Skeletal muscle tissue (tissue), 4 donors: ENCODE data around the gene IL1A. TPM values are rescaled to one million over a fixed set of nuclear protein-coding genes. Genes with fewer than 3 reads are reported as not detected.

Experiments used
- H3K27ac ChIP-seq: one replicate; pipeline ENCODE4 v1.7.0; 2013; ENCODE audit warnings: mild to moderate bottlenecking, low read depth, low read length, inconsistent platforms
- H3K27me3 ChIP-seq, 3 donors: one replicate each; pipeline ENCODE4 v1.7.0; 2013; ENCODE audit warnings: low read length in 3 of 3; ENCODE audit not compliant: control insufficient read depth in 3 of 3, insufficient read depth in 3 of 3
- H3K36me3 ChIP-seq, 3 donors: one replicate each; pipeline ENCODE4 v1.7.0; 2013; ENCODE audit warnings: low read length in 3 of 3; ENCODE audit not compliant: control insufficient read depth in 3 of 3, insufficient read depth in 3 of 3
- H3K4me1 ChIP-seq, 3 donors: one replicate each; pipeline ENCODE4 v1.7.0; 2013; ENCODE audit warnings: low read length in 3 of 3, mild to moderate bottlenecking in 3 of 3; ENCODE audit not compliant: control insufficient read depth in 3 of 3, insufficient read depth in 3 of 3
- H3K4me3 ChIP-seq, 3 donors: one replicate each; pipeline ENCODE4 v1.7.0; 2013; ENCODE audit warnings: low read length in 3 of 3
- H3K9ac ChIP-seq, 3 donors: one replicate each; pipeline ENCODE4 v1.7.0; 2013; ENCODE audit warnings: low read length in 3 of 3, mild to moderate bottlenecking in 3 of 3, moderate library complexity in 2 of 3, low read depth in 1 of 3
- H3K9me3 ChIP-seq, 3 donors: one replicate each; pipeline ENCODE4 v1.7.0; 2013; ENCODE audit warnings: low read length in 3 of 3; ENCODE audit not compliant: control insufficient read depth in 3 of 3
- total RNA-seq: library from RNA; depleted of rRNA; stranded (reverse); fragments of >200 nt; gene quantifications from one replicate; pipeline ENCODE4 v1.2.3, GENCODE V29; 2014
- donor health status: Osteomylitis.

The IL1A gene
- total RNA-seq, 1 donor from 2014 or later, result not detected

DNA sequence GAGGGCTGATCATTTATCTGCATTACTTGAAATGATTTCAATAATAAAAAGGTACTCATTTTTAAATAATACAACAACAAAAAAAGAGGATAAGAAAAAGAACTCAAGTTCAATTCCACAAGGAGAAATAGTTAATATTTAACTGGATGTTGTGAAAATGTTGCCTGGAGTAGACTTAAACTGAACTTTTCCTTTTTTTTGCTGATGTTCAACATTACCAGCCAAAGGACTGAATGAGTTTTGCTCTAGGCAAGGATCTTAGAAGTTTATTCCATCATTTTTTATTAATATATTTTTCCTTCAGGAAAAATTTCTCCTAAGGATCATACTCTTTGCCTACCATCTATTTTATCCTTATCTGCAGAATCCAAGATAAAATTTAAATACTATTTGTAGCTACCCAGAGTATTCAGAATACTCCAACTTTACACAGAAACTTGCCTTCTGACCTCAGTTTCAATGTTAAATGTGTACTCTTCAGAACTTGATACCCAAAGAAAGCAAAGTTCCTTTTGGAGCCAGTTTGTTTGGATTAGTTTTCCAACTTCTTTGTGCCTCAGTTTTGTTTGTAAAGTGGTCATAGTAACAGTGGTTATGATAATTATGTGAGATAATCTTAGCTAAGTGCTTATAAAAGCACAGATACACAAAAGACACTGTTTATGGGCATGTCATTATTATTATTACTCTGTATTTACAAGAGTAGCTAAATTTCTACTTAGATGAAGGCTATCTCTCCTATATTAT is 32.7 kb downstream of the IL1A start:
- Histone ChIP-seq H3K4me1 (peaks cover 0 to 2% (median 0%) of the 10 kb centered on the region in 3 donors), H3K27ac (no peak overlapping the region), H3K4me3 (no peak overlapping the region), H3K36me3 (no peaks in the 10 kb centered on the region), H3K9ac (no peak overlapping the region), H3K9me3 (no peaks in the 10 kb centered on the region), H3K27me3 (peaks cover 0 to 3% (median 0%) of the 10 kb centered on the region in 3 donors)

GRCh38 chr2:112750560-112750843 is 33.8 kb downstream of the IL1A start:
- Histone ChIP-seq H3K9me3 (no peaks in the 10 kb centered on the region), H3K9ac (no peak overlapping the region), H3K4me1 (peaks cover 0 to 2% (median 0%) of the 10 kb centered on the region in 3 donors), H3K36me3 (no peaks in the 10 kb centered on the region), H3K27me3 (peaks cover 0 to 3% (median 0%) of the 10 kb centered on the region in 3 donors), H3K27ac (no peak overlapping the region), H3K4me3 (no peak overlapping the region)

DNA sequence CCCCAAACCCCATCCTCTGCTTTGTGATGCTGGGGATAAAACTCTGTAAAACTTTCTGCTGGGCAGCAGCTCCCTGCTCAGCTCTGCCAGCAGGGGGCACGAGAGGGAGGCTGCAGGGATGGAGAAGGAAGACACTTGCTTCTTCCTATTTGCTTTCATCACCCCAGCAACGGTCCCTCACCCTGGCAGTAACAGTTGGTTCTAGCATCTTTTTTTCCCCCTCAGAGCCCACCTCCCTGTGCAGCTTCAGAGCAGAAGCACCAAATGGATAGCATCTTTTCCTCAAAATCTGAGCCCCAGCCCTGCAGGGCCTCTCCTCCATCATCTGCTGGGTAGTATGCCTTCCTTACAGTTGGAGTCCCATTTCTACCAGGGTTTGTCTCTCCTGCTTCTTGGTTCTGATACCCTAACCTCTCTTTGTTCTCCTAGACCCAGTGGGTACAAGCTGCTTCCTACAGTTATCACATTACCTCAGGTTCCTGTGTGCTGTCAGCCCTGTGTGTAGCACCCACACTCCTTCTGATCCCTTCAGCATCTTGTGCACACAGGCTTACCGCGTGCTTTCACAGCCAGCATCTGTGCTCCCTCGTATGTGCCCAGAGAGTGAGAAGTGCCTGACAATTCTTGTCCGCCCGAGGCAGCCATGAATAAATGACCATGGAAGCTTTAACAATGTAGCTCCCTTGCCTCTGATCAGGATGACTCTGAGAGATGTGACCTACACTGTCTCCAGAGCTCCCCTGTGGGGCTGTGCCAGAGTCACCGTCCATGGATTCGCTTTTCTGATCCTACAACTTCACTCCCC is 34.3 kb downstream of the IL1A start:
- H3K27ac ChIP-seq, result no peak overlapping the region
- no peaks in the 10 kb centered on the region for H3K9me3 ChIP-seq
- peaks cover 0 to 2% (median 0%) of the 10 kb centered on the region in 3 donors for H3K4me1 ChIP-seq
- peaks cover 0 to 3% (median 0%) of the 10 kb centered on the region in 3 donors for H3K27me3 ChIP-seq
- H3K4me3 ChIP-seq, result no peak overlapping the region
- no peaks in the 10 kb centered on the region for H3K36me3 ChIP-seq
- H3K9ac ChIP-seq, result no peak overlapping the region

- Histone ChIP-seq H3K27ac (no peak overlapping the region), H3K36me3 (no peaks in the 10 kb centered on the region), H3K9ac (no peak overlapping the region), H3K4me1 (no peaks in the 10 kb centered on the region), H3K9me3 (no peaks in the 10 kb centered on the region), H3K4me3 (no peak overlapping the region), H3K27me3 (no peaks in the 10 kb centered on the region)
Observed at GRCh38 chr2:112740527-112740926, 43.8 kb downstream of the IL1A start.

DNA sequence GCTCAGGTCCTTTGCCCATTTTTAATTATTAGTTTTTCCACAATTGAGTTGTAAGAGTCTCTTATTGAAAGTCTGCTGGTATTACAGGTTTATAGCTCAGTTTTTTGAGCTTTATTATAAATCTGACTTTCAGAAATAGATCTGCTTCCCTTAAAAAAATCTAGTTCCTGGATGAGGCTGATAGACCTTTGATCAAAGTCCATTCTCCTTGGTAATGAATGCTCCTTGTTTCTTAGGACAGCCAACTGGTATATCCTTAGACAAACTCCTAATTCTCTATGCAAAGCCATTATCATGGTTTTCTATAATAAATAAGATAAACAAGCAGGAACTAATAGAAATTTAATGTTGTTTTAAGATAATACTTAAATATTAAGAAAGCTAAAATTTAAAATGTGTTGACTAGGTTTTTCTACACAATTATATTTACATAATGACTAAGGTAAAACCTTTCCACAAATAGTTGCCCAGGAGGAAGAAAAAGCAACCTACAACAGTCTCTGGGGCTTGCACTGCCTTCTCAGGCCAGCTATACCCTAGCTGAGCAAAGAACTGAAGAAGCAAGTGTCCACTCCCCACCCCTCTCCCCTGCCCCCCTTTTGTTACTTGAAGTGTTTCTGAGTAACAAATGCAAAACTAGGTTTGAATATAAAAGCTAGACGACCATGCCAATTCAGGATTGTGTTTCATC is 46.6 kb downstream of the IL1A start:
- Histone ChIP-seq H3K4me3 (no peak overlapping the region), H3K36me3 (no peaks in the 10 kb centered on the region), H3K4me1 (no peaks in the 10 kb centered on the region), H3K9me3 (no peaks in the 10 kb centered on the region), H3K9ac (no peak overlapping the region), H3K27ac (no peak overlapping the region), H3K27me3 (no peaks in the 10 kb centered on the region)

DNA sequence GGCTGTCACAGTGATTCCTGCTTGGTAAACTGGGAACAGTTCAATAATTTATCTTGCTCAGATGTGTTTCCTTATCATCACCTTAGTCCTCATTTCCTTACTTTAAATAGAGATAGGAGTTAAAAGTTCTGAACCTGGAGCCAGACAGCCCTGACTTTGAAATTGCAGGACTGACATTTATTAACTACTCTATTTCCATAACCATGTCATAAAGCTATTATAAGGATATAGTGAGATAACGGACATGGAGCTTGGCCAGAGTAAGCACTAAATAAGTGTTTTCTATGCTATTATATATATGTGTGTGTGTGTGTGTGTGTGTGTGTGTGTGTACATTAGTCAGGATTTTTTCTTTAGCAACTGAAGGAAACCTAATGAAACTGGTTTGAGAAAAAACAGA is 50.4 kb downstream of the IL1A start:
- no peak overlapping the region for H3K4me3 ChIP-seq
- no peak overlapping the region for H3K27ac ChIP-seq
- no peak overlapping the region for H3K9ac ChIP-seq
- H3K27me3 ChIP-seq, result no peaks in the 10 kb centered on the region
- no peaks in the 10 kb centered on the region for H3K36me3 ChIP-seq
- H3K9me3 ChIP-seq, result no peaks in the 10 kb centered on the region
- H3K4me1 ChIP-seq, result no peaks in the 10 kb centered on the region

- Histone ChIP-seq H3K4me1 (no peaks in the 10 kb centered on the region), H3K9ac (no peak overlapping the region), H3K27me3 (no peaks in the 10 kb centered on the region), H3K36me3 (no peaks in the 10 kb centered on the region), H3K9me3 (no peaks in the 10 kb centered on the region), H3K4me3 (no peak overlapping the region), H3K27ac (no peak overlapping the region)
Observed at GRCh38 chr2:112733456-112733855, 50.8 kb downstream of the IL1A start.

- Histone ChIP-seq H3K4me3 (no peak overlapping the region), H3K27ac (no peak overlapping the region), H3K9me3 (no peaks in the 10 kb centered on the region), H3K4me1 (peaks cover 0 to 3% (median 2%) of the 10 kb centered on the region in 3 donors), H3K9ac (no peak overlapping the region), H3K36me3 (no peaks in the 10 kb centered on the region), H3K27me3 (peaks cover 0 to 5% (median 0%) of the 10 kb centered on the region in 3 donors)
Observed at GRCh38 chr2:112731479-112731878, 52.8 kb downstream of the IL1A start.

DNA sequence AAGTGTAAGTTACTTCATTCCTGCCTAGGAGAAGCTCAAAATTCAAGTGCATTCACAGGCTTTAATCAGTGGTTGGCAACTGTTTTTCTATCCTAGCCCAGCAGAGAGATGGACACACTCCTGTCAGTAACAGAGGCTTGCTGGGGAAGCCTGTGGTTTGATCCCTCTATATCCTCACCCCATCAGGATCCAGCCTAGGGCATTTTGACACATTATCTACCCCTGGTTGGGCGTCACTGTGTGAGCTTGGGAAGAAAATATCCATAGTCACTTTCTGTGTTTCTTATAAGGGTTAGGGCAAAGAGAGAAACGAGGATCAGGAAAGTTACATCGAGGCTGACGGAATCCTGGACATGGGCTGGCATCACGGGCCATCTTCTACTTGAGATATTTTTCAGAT is 53.5 kb downstream of the IL1A start:
- Histone ChIP-seq H3K9me3 (no peaks in the 10 kb centered on the region), H3K4me1 (peaks cover 0 to 6% (median 2%) of the 10 kb centered on the region in 3 donors), H3K36me3 (no peaks in the 10 kb centered on the region), H3K9ac (no peak overlapping the region), H3K4me3 (no peak overlapping the region), H3K27me3 (peaks cover 0 to 5% (median 0%) of the 10 kb centered on the region in 3 donors), H3K27ac (no peak overlapping the region)

- peaks cover 0 to 6% (median 2%) of the 10 kb centered on the region in 3 donors for H3K4me1 ChIP-seq
- peaks cover 0 to 5% (median 0%) of the 10 kb centered on the region in 3 donors for H3K27me3 ChIP-seq
- no peaks in the 10 kb centered on the region for H3K36me3 ChIP-seq
- no peak overlapping the region for H3K9ac ChIP-seq
- no peak overlapping the region for H3K4me3 ChIP-seq
- H3K9me3 ChIP-seq, result no peaks in the 10 kb centered on the region
- H3K27ac ChIP-seq, result no peak overlapping the region
Observed at GRCh38 chr2:112730216-112730615, 54.1 kb downstream of the IL1A start.
